Mesenchymal stem cell (in vitro differentiated cells and primary cell): ENCODE data around the gene GULP1.
A peak's percentile ranks its signal among the peaks of the same experiment; 100 is the strongest.

Experiments used
- DNase-seq: peaks from one replicate; pipeline ENCODE4 v3.0.0-alpha.2; 2013
- H2AFZ ChIP-seq: one replicate; pipeline ENCODE4 v1.6.1; 2013; ENCODE audit warnings: low read depth, mild to moderate bottlenecking, control low read depth, inconsistent platforms, low read length, moderate library complexity
- H2AK5ac ChIP-seq: 2 replicates; pipeline ENCODE4 v1.6.1; 2013; ENCODE audit warnings: low read length, moderate library complexity, mild to moderate bottlenecking, inconsistent platforms; ENCODE audit not compliant: severe bottlenecking
- H2BK120ac ChIP-seq: one replicate; pipeline ENCODE4 v1.6.1; 2013; ENCODE audit warnings: low read depth, mild to moderate bottlenecking, inconsistent platforms, low read length, moderate library complexity
- H2BK12ac ChIP-seq, 2 experiments: one replicate each; pipeline ENCODE4 v1.6.1; 2013; ENCODE audit warnings: inconsistent platforms in 2 of 2, low read length in 2 of 2, mild to moderate bottlenecking in 2 of 2, moderate library complexity in 2 of 2, control low read depth in 1 of 2
- H2BK15ac ChIP-seq: one replicate; pipeline ENCODE4 v1.6.1; 2013; ENCODE audit warnings: mild to moderate bottlenecking, low read depth, inconsistent platforms; ENCODE audit not compliant: poor library complexity, severe bottlenecking
- H2BK5ac ChIP-seq: 2 replicates; pipeline ENCODE4 v1.6.1; 2013; ENCODE audit warnings: low read depth, mild to moderate bottlenecking, low read length, control low read depth, inconsistent platforms; ENCODE audit not compliant: poor library complexity, severe bottlenecking
- H3K14ac ChIP-seq, 2 experiments: one replicate each; pipeline ENCODE4 v1.6.1; 2013; ENCODE audit warnings: inconsistent platforms in 2 of 2, low read length in 2 of 2, control low read depth in 1 of 2, mild to moderate bottlenecking in 1 of 2, moderate library complexity in 1 of 2
- H3K18ac ChIP-seq, 2 experiments: one replicate each; pipeline ENCODE4 v1.6.1; 2013; ENCODE audit warnings: inconsistent platforms in 2 of 2, low read length in 2 of 2, control low read depth in 1 of 2, low read depth in 1 of 2, mild to moderate bottlenecking in 1 of 2
- H3K23ac ChIP-seq, 2 experiments: one replicate each; pipeline ENCODE4 v1.6.1; 2013; ENCODE audit warnings: inconsistent platforms in 2 of 2, low read length in 2 of 2, mild to moderate bottlenecking in 2 of 2, moderate library complexity in 2 of 2, control low read depth in 1 of 2
- H3K27ac ChIP-seq: 2 replicates; pipeline ENCODE4 v1.5.1; 2013; ENCODE audit warnings: mild to moderate bottlenecking, moderate library complexity, low read length, control low read depth, inconsistent platforms; ENCODE audit not compliant: poor library complexity, severe bottlenecking
- H3K27me3 ChIP-seq, 2 experiments: 2 replicates each; pipeline versions ENCODE4 v1.6.1 to v1.7.0; 2013; ENCODE audit warnings: low read length in 2 of 2, mild to moderate bottlenecking in 2 of 2, moderate library complexity in 2 of 2, control low read depth in 1 of 2, inconsistent platforms in 1 of 2; ENCODE audit not compliant: control insufficient read depth in 1 of 2, insufficient read depth in 1 of 2
- H3K36me3 ChIP-seq, 2 experiments: 2 replicates each; pipeline versions ENCODE4 v1.6.1 to v1.7.0; 2013; ENCODE audit warnings: low read length in 2 of 2, control low read depth in 1 of 2, inconsistent platforms in 1 of 2, low read depth in 1 of 2, mild to moderate bottlenecking in 1 of 2; ENCODE audit not compliant: insufficient read depth in 2 of 2, control insufficient read depth in 1 of 2
- H3K4ac ChIP-seq, 2 experiments: one replicate each; pipeline ENCODE4 v1.6.1; 2013; ENCODE audit warnings: inconsistent platforms in 2 of 2, low read length in 2 of 2, mild to moderate bottlenecking in 2 of 2, moderate library complexity in 2 of 2, control low read depth in 1 of 2, low read depth in 1 of 2
- H3K4me1 ChIP-seq: 2 replicates; pipeline ENCODE4 v1.6.1; 2013; ENCODE audit warnings: low read depth, low read length, control low read depth; ENCODE audit not compliant: control insufficient read depth, insufficient read depth
- H3K4me2 ChIP-seq: 2 replicates; pipeline ENCODE4 v1.6.1; 2013; ENCODE audit warnings: low read length, mild to moderate bottlenecking, inconsistent platforms; ENCODE audit not compliant: poor library complexity, severe bottlenecking
- H3K4me3 ChIP-seq, 2 experiments: 2 replicates each; pipeline versions ENCODE4 v1.5.1 to v1.7.0; 2013; ENCODE audit warnings: low read length in 2 of 2, mild to moderate bottlenecking in 2 of 2, control low read depth in 1 of 2, low read depth in 1 of 2; ENCODE audit not compliant: insufficient read depth in 1 of 2
- H3K79me1 ChIP-seq: replicated peaks from 2 replicates; pipeline ENCODE4 v1.6.1; 2013; ENCODE audit warnings: mild to moderate bottlenecking, control low read depth, low read length, inconsistent platforms; ENCODE audit not compliant: poor library complexity, severe bottlenecking
- H3K9ac ChIP-seq: 2 replicates; pipeline ENCODE4 v1.7.0; 2013; ENCODE audit warnings: mild to moderate bottlenecking, low read length, moderate library complexity
- H3K9me3 ChIP-seq: 2 replicates; pipeline ENCODE4 v1.7.0; 2013; ENCODE audit warnings: mild to moderate bottlenecking, low read length; ENCODE audit not compliant: control insufficient read depth
- H4K8ac ChIP-seq: one replicate; pipeline ENCODE4 v1.6.1; 2013; ENCODE audit warnings: inconsistent platforms, mild to moderate bottlenecking, low read length, moderate library complexity
- H4K91ac ChIP-seq: one replicate; pipeline ENCODE4 v1.6.1; 2013; ENCODE audit warnings: mild to moderate bottlenecking, low read length, inconsistent platforms
- WGBS: methylation state at CpG from one replicate; pipeline ENCODE4 v1.1.7; 2013; ENCODE audit warnings: mixed read lengths; 5-methylcytosine and 5-hydroxymethylcytosine counted together

Gene GULP1

GRCh38 chr2:188276255-188276654, 15.4 kb upstream of the GULP1 start:
- Histone ChIP-seq H2AK5ac (no peak overlapping the region), H3K9me3 (no peaks in the 10 kb centered on the region), H4K8ac (no peak overlapping the region), H3K4me2 (no peak overlapping the region), H3K4me1 (peaks cover 2% of the 10 kb centered on the region), H3K79me1 (no peaks in the 10 kb centered on the region), H3K4me3 (no peak overlapping the region), H3K18ac (no peak overlapping the region), H3K9ac (no peak overlapping the region), H2BK15ac (no peak overlapping the region), H2BK12ac (no peak overlapping the region), H3K14ac (no peak overlapping the region), H3K36me3 (no peaks in the 10 kb centered on the region), H2AFZ (no peak overlapping the region), H3K23ac (no peak overlapping the region), H2BK120ac (no peak overlapping the region), H2BK5ac (no peak overlapping the region), H3K27ac (no peak overlapping the region), H3K4ac (no peak overlapping the region), H4K91ac (no peak overlapping the region), H3K27me3 (no peaks in the 10 kb centered on the region)
- WGBS: 90% methylated on average over 10 of the region's 10 CpGs
- no peak for DNase-seq

- Histone ChIP-seq H3K14ac (no peak overlapping the region), H3K27me3 (no peaks in the 10 kb centered on the region), H2AK5ac (no peak overlapping the region), H3K4ac (no peak overlapping the region), H3K79me1 (no peaks in the 10 kb centered on the region), H3K9ac (no peak overlapping the region), H4K91ac (no peak overlapping the region), H3K4me2 (no peak overlapping the region), H2BK15ac (no peak overlapping the region), H4K8ac (no peak overlapping the region), H3K18ac (no peak overlapping the region), H3K4me3 (no peak overlapping the region), H3K36me3 (no peaks in the 10 kb centered on the region), H2BK120ac (no peak overlapping the region), H2BK5ac (no peak overlapping the region), H2BK12ac (no peak overlapping the region), H3K9me3 (peaks cover 2% of the 10 kb centered on the region), H3K27ac (no peak overlapping the region), H2AFZ (no peak overlapping the region), H3K4me1 (peaks cover 2% of the 10 kb centered on the region), H3K23ac (no peak overlapping the region)
- no peak for DNase-seq
- 100% methylated on average over 1 of the region's 5 CpGs for WGBS
These were observed 13.9 kb upstream of the GULP1 start for GRCh38 chr2:188277786-188278185.

GRCh38 chr2:188278388-188279092, 13.1 kb upstream of the GULP1 start:
- Histone ChIP-seq H3K4ac (no peak overlapping the region), H3K79me1 (no peaks in the 10 kb centered on the region)

GRCh38 chr2:188279093-188279445, 12.6 kb upstream of the GULP1 start:
- Histone ChIP-seq H3K4ac (no peak overlapping the region), H3K27me3 (no peaks in the 10 kb centered on the region), H2BK12ac (no peak overlapping the region), H3K9ac (no peak overlapping the region), H2AK5ac (no peak overlapping the region), H3K9me3 (peaks cover 4% of the 10 kb centered on the region), H2BK5ac (no peak overlapping the region), H2BK120ac (no peak overlapping the region), H4K91ac (no peak overlapping the region), H3K36me3 (no peaks in the 10 kb centered on the region), H3K27ac (no peak overlapping the region), H3K4me3 (no peak overlapping the region), H3K4me2 (no peak overlapping the region), H4K8ac (no peak overlapping the region), H2AFZ (no peak overlapping the region), H3K23ac (no peak overlapping the region), H3K18ac (no peak overlapping the region), H3K14ac (no peak overlapping the region), H2BK15ac (no peak overlapping the region), H3K4me1 (peaks cover 2% of the 10 kb centered on the region), H3K79me1 (no peaks in the 10 kb centered on the region)
- 23% methylated on average over 2 of the region's 2 CpGs for WGBS
- DNase-seq: no peak

More at GRCh38 chr2:188278388-188279092, 13.1 kb upstream of the GULP1 start:
- H3K9ac ChIP-seq: no peak overlapping the region
- H3K18ac ChIP-seq: no peak overlapping the region
- H3K4me1 ChIP-seq: peaks cover 2% of the 10 kb centered on the region
- no peak overlapping the region for H3K14ac ChIP-seq
- peak overlapping the region; percentile 14 for H4K8ac ChIP-seq
- H3K36me3 ChIP-seq: no peaks in the 10 kb centered on the region
- H3K4me2 ChIP-seq: peak overlapping the region; percentile 40
- H3K23ac ChIP-seq: no peak overlapping the region
- H3K9me3 ChIP-seq: peaks cover 4% of the 10 kb centered on the region
- no peak overlapping the region for H2AK5ac ChIP-seq
- H3K27ac ChIP-seq: no peak overlapping the region
- H2BK5ac ChIP-seq: no peak overlapping the region
- H2BK12ac ChIP-seq: no peak overlapping the region
- 53% methylated on average over 9 of the region's 11 CpGs for WGBS
- no peak overlapping the region for H2AFZ ChIP-seq
- no peak overlapping the region for H3K4me3 ChIP-seq
- H2BK15ac ChIP-seq: no peak overlapping the region
- no peaks in the 10 kb centered on the region for H3K27me3 ChIP-seq
- no peak for DNase-seq
- H2BK120ac ChIP-seq: no peak overlapping the region
- no peak overlapping the region for H4K91ac ChIP-seq
